ENCODE data around the gene YWHAB. TPM values are rescaled to one million over a fixed set of nuclear protein-coding genes. Genes with fewer than 3 reads are reported as not detected.

YWHAB gene
- total and polyA plus RNA-seq, 2 of the 4 experiments (the other 2 are of a cell fraction): 78.0 to 102 TPM

GRCh38 chr20:44948107-44948506 is 62.6 kb downstream of the YWHAB start:
- dilution Hi-C loops (cut with HindIII; ENCODE audit: low sequenced_read_pairs, unreplicated experiment) (no loop called here), intact Hi-C loops (cut with micrococcal nuclease) (no loop called here), in situ Hi-C loops (cut with MboI; ENCODE audit: low sequenced_read_pairs) (no loop called here)
- peaks cover 2% of the 10 kb centered on the region; the same call in 1 of the 2 replicates for H3K4me1 ChIP-seq (ENCODE audit: control insufficient read depth, insufficient read depth, low read length)
- ATAC-seq (ENCODE audit: low read depth) (no peak), DNase-seq (no peak)
- no peak overlapping the region for H2AK9ac ChIP-seq (replicated peaks; ENCODE audit: low read depth, low read length, poor library complexity)
- no peak overlapping the region for H4K8ac ChIP-seq (ENCODE audit: low read depth in 2 of 2, low read length in 2 of 2)
- no peak overlapping the region for H3K9ac ChIP-seq (ENCODE audit: low read depth, low read length)
- H3K56ac ChIP-seq (ENCODE audit: extremely low read depth, insufficient read depth, low read length): no peak overlapping the region
- ChIA-PET CTCF (no interaction called here), POLR2A (ENCODE audit: unreplicated experiment) (no interaction called here)
- no peak overlapping the region for H2AFZ ChIP-seq (replicated peaks; ENCODE audit: low read length, poor library complexity)
- no peaks in the 10 kb centered on the region for H3K27me3 ChIP-seq (ENCODE audit: control insufficient read depth, insufficient read depth, low read length)
- no peak overlapping the region for H3K4me2 ChIP-seq (ENCODE audit: low read depth, low read length)
- no peak overlapping the region for H3K4me3 ChIP-seq (ENCODE audit: insufficient read depth, low read depth, low read length)
- H2BK120ac ChIP-seq (ENCODE audit: low read depth, low read length): no peak overlapping the region
- H4K91ac ChIP-seq (ENCODE audit: insufficient read depth, low read depth, low read length): no peak overlapping the region
- no peak overlapping the region for H2BK20ac ChIP-seq (ENCODE audit: low read depth, low read length)
- no peaks in the 10 kb centered on the region for H3K9me1 ChIP-seq (ENCODE audit: insufficient read depth, low read length)
- H4K5ac ChIP-seq (ENCODE audit: low read depth, low read length): no peak overlapping the region
- 100% methylated on average over 2 of the region's 5 CpGs; no CpG with 5 or more reads in 1 of the 2 experiments for WGBS, 2 experiments (ENCODE audit: extremely low coverage in 2 of 2, insufficient read length in 1 of 2)
- H3K36me3 ChIP-seq (ENCODE audit: control insufficient read depth, insufficient read depth, low read length): peaks cover 47% of the 10 kb centered on the region
- H2BK15ac ChIP-seq (ENCODE audit: low read depth, low read length): no peak overlapping the region
- no peak overlapping the region for H3K4ac ChIP-seq (ENCODE audit: low read depth, low read length)
- no peak overlapping the region for H3K27ac ChIP-seq (ENCODE audit: insufficient read depth, low read length)
- H4K20me1 ChIP-seq (ENCODE audit: insufficient read depth, low read length): no peaks in the 10 kb centered on the region
- H2BK5ac ChIP-seq (ENCODE audit: low read depth, low read length, poor library complexity, severe bottlenecking): no peak overlapping the region
- TF ChIP-seq RFX5 (IDR thresholded peaks at IDR 0.05; ENCODE audit: low read depth, low read length) (no peak), ELK1 (IDR thresholded peaks at IDR 0.05; ENCODE audit: borderline replicate concordance, low read depth, low read length) (no peak), MAFK (IDR thresholded peaks at IDR 0.05; ENCODE audit: low read depth, low read length) (no peak), CHD1 (IDR thresholded peaks at IDR 0.05; ENCODE audit: low read depth, low read length) (no peak), RAD21 (IDR thresholded peaks at IDR 0.05; ENCODE audit: low read length) (no peak), MXI1 (IDR thresholded peaks at IDR 0.05; ENCODE audit: borderline replicate concordance, low read depth, low read length) (no peak), NFE2L2 (IDR thresholded peaks at IDR 0.05; ENCODE audit: low read depth, low read length) (no peak), FOS (IDR thresholded peaks at IDR 0.05; ENCODE audit: low read depth, low read length) (no peak)
- TF ChIP-seq, protein P1, sequence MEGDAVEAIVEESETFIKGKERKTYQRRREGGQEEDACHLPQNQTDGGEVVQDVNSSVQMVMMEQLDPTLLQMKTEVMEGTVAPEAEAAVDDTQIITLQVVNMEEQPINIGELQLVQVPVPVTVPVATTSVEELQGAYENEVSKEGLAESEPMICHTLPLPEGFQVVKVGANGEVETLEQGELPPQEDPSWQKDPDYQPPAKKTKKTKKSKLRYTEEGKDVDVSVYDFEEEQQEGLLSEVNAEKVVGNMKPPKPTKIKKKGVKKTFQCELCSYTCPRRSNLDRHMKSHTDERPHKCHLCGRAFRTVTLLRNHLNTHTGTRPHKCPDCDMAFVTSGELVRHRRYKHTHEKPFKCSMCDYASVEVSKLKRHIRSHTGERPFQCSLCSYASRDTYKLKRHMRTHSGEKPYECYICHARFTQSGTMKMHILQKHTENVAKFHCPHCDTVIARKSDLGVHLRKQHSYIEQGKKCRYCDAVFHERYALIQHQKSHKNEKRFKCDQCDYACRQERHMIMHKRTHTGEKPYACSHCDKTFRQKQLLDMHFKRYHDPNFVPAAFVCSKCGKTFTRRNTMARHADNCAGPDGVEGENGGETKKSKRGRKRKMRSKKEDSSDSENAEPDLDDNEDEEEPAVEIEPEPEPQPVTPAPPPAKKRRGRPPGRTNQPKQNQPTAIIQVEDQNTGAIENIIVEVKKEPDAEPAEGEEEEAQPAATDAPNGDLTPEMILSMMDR (conservative IDR thresholded peaks at IDR 0.05; ENCODE audit: low read depth, low read length): no peak
- no peaks in the 10 kb centered on the region for H3K9me3 ChIP-seq (ENCODE audit: control insufficient read depth, insufficient read depth, low read length)
- no peak overlapping the region for H2AK5ac ChIP-seq (ENCODE audit: low read depth, low read length)
- H3K14ac ChIP-seq (replicated peaks; ENCODE audit: low read depth, low read length): no peak overlapping the region
- no TSS peak for BruUV-seq (replicated peaks)
- H3K23ac ChIP-seq (ENCODE audit: low read depth, low read length): no peak overlapping the region
- peaks cover 5 to 16% of the 10 kb centered on the region in 2 experiments; a peak in 3 of 4 replicates for H3K79me1 ChIP-seq (ENCODE audit: low read depth in 1 of 2, low read length in 2 of 2)
- no peak overlapping the region for H3K18ac ChIP-seq (ENCODE audit: low read depth, low read length)

Measured in IMR-90 (cell line).